Kidney (tissue), 14 donors: ENCODE data around the gene TNS3. TPM values are rescaled to one million over a fixed set of nuclear protein-coding genes. Genes with fewer than 3 reads are reported as not detected.

Source experiments
- DNase-seq, 5 donors: peaks; one replicate each; pipeline ENCODE4 v3.0.0-alpha.2; 2013 to 2020
- FAIRE-seq: peaks from 2 replicates; lab custom pipeline; 2012; peaks lifted over from hg19 to GRCh38; lab: Jason Lieb, UNC
- H3K27ac ChIP-seq, 2 donors: one replicate each; pipeline ENCODE4 v1.7.0; 2013; ENCODE audit warnings: low read depth in 2 of 2, low read length in 2 of 2, inconsistent platforms in 1 of 2
- H3K27me3 ChIP-seq: one replicate; pipeline ENCODE4 v1.7.1; 2013; ENCODE audit warnings: low read length, inconsistent platforms; ENCODE audit not compliant: control insufficient read depth, insufficient read depth
- H3K36me3 ChIP-seq, 3 donors: one replicate each; pipeline versions ENCODE4 v1.7.0 to v1.7.1; 2013; ENCODE audit warnings: low read length in 3 of 3, control low read depth in 1 of 3, inconsistent platforms in 1 of 3; ENCODE audit not compliant: insufficient read depth in 3 of 3, control insufficient read depth in 2 of 3
- H3K4me1 ChIP-seq, 3 donors: one replicate each; pipeline versions ENCODE4 v1.7.0 to v1.7.1; 2013; ENCODE audit warnings: low read length in 3 of 3, inconsistent platforms in 1 of 3, low read depth in 1 of 3; ENCODE audit not compliant: control insufficient read depth in 2 of 3, insufficient read depth in 2 of 3
- H3K4me3 ChIP-seq, 3 donors: one replicate each; pipeline versions ENCODE4 v1.7.0 to v1.8.1; 2013; ENCODE audit warnings: low read length in 3 of 3, control low read depth in 1 of 3, inconsistent platforms in 1 of 3
- H3K9ac ChIP-seq, 3 donors: one replicate each; pipeline versions ENCODE4 v1.7.0 to v1.7.1; 2013; ENCODE audit warnings: low read length in 3 of 3, control low read depth in 1 of 3, inconsistent platforms in 1 of 3
- H3K9me3 ChIP-seq, 3 donors: one replicate each; pipeline versions ENCODE4 v1.7.0 to v1.7.1; 2013; ENCODE audit warnings: low read length in 3 of 3, control low read depth in 1 of 3, inconsistent platforms in 1 of 3; ENCODE audit not compliant: control insufficient read depth in 2 of 3, insufficient read depth in 1 of 3
- intact Hi-C: fragments of 100-400 bp; cut with DNase I; formaldehyde crosslinking; loops from one replicate; pipeline ENCODE4 v1.11.1; 2022
- polyA plus RNA-seq: library from polyadenylated mRNA; stranded (reverse); fragments of 350-450 nt; fragmentation: Illumina TruSeq; extraction: RNeasy Lipid Tissue Mini Kit (QIAGEN cat#74804); gene quantifications from one replicate; pipeline ENCODE4 v1.2.3, GENCODE V29; 2014; ENCODE audit warnings: low read depth, low replicate concordance; ENCODE audit not compliant: insufficient read depth
- total RNA-seq: library from RNA; stranded (reverse); fragmentation: NEBNext Ultra II Directional; extraction: Animal tissue kit (Norgen Biotek cat#: 25700); gene quantifications from one replicate; pipeline ENCODE4 v1.2.1, GENCODE V29; 2021
- TF ChIP-seq, protein P1 (sequence below): IDR thresholded peaks from 3 replicates; pipeline ENCODE4 v1.5.1; 2012; ENCODE audit warnings: mild to moderate bottlenecking, moderate library complexity, borderline replicate concordance; ENCODE audit not compliant: insufficient read depth; ENCODE audit errors: extremely low read depth
- donor health status: control.
- donor health status: control.
- donor health status: control.
- donor health status: control.
- donor health status: control.
- donor health status: DM: yes; HTN: yes; CAD: no.
- donor health status: Normal renal cell carcinoma (clear cell type).

Gene TNS3
- total and polyA plus RNA-seq, 2 donors from 2014 or later, result 38.4 to 198 TPM

DNA sequence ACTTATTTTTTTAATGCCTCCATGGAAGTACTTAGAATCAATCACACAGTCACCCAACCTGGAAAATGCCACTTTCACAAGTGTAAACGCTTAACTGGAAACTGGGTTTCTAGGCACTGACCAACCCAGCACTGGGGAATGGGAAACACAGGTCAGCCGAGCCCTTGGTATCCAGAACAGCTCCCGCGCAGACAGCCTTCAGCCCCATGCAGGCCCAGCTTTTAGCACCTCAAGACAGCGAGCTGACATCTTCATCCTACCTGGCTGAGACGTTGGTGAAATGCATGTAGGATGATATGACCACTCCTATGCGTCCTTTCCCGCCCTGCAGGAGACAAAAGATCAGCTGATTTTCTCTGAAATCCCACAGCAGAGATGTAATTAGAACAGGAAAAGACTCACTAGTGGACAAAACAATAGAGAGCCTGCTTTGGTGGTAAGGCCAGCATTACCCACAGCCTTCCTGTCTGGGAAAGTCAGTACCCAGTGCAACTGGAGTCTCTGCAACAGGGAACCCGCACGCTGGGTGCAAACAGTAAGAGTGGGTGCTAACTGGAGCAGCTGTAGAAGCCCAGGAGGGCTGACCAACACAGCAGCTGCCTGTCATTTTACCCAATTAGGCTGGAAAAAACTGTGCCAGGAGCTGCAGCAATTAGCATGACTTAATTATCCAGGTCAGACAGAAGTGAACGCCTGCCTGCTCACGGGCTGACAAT, 153.7 kb downstream of the TNS3 start:
- intact Hi-C loops, result no loop called here
- H3K27ac ChIP-seq, result no peak overlapping the region
- DNase-seq (no peak), FAIRE-seq (no peak)
- H3K4me3 ChIP-seq, result no peak overlapping the region
- peaks cover 2 to 45% (median 22%) of the 10 kb centered on the region in 3 donors for H3K36me3 ChIP-seq
- no peak overlapping the region for H3K9ac ChIP-seq
- TF ChIP-seq, protein P1, sequence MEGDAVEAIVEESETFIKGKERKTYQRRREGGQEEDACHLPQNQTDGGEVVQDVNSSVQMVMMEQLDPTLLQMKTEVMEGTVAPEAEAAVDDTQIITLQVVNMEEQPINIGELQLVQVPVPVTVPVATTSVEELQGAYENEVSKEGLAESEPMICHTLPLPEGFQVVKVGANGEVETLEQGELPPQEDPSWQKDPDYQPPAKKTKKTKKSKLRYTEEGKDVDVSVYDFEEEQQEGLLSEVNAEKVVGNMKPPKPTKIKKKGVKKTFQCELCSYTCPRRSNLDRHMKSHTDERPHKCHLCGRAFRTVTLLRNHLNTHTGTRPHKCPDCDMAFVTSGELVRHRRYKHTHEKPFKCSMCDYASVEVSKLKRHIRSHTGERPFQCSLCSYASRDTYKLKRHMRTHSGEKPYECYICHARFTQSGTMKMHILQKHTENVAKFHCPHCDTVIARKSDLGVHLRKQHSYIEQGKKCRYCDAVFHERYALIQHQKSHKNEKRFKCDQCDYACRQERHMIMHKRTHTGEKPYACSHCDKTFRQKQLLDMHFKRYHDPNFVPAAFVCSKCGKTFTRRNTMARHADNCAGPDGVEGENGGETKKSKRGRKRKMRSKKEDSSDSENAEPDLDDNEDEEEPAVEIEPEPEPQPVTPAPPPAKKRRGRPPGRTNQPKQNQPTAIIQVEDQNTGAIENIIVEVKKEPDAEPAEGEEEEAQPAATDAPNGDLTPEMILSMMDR, result no peak
- peaks cover 0 to 15% (median 10%) of the 10 kb centered on the region in 3 donors for H3K4me1 ChIP-seq
- no peaks in the 10 kb centered on the region for H3K27me3 ChIP-seq
- no peaks in the 10 kb centered on the region for H3K9me3 ChIP-seq

GRCh38 chr7:47427051-47427643, 154.8 kb downstream of the TNS3 start:
- H3K36me3 ChIP-seq, result peaks cover 2 to 45% (median 23%) of the 10 kb centered on the region in 3 donors
- no peak overlapping the region for H3K9ac ChIP-seq
- DNase-seq, result no peak
- TF ChIP-seq, protein P1, result no peak
- H3K4me1 ChIP-seq, result peaks cover 0 to 16% (median 9%) of the 10 kb centered on the region in 3 donors
- intact Hi-C loops, result no loop called here
- no peaks in the 10 kb centered on the region for H3K9me3 ChIP-seq
- no peak for FAIRE-seq
- no peak overlapping the region for H3K4me3 ChIP-seq
- H3K27me3 ChIP-seq, result no peaks in the 10 kb centered on the region
- H3K27ac ChIP-seq, result no peak overlapping the region

- no peak for FAIRE-seq
- no peaks in the 10 kb centered on the region for H3K9me3 ChIP-seq
- TF ChIP-seq, protein P1, result no peak
- intact Hi-C loops, result no loop called here
- H3K4me1 ChIP-seq, result peaks cover 0 to 16% (median 9%) of the 10 kb centered on the region in 3 donors
- H3K27me3 ChIP-seq, result no peaks in the 10 kb centered on the region
- no peak for DNase-seq
- peaks cover 2 to 48% (median 29%) of the 10 kb centered on the region in 3 donors for H3K36me3 ChIP-seq
- no peak overlapping the region for H3K27ac ChIP-seq
- H3K4me3 ChIP-seq, result no peak overlapping the region
- no peak overlapping the region for H3K9ac ChIP-seq
Measured at GRCh38 chr7:47424523-47424922, 157.4 kb downstream of the TNS3 start.
